H1 (cell line): ENCODE data around the gene ETV7. TPM values are rescaled to one million over a fixed set of nuclear protein-coding genes. Genes with fewer than 3 reads are reported as not detected.

ENCODE experiments used
- CHD7 ChIP-seq: fragments of 300-600 bp; sonication (generic); IDR thresholded peaks from 2 replicates; pipeline ENCODE4 v1.7.1; 2012; ENCODE audit warnings: low read length, moderate library complexity, mild to moderate bottlenecking, inconsistent platforms; ENCODE audit not compliant: insufficient replicate concordance
- JUN ChIP-seq: IDR thresholded peaks from 2 replicates; pipeline ENCODE4 v1.6.1; 2011; ENCODE audit warnings: low read depth, mild to moderate bottlenecking, improper control_type of control experiment, low read length
- KDM4A ChIP-seq: IDR thresholded peaks from one replicate; pipeline ENCODE4 v1.7.1; 2012; ENCODE audit warnings: low read depth, mild to moderate bottlenecking, moderate library complexity, low read length, inconsistent platforms; ENCODE audit not compliant: severe bottlenecking
- MAX ChIP-seq: IDR thresholded peaks from 2 replicates; pipeline ENCODE4 v1.6.1; 2012; ENCODE audit warnings: inconsistent platforms
- RAD21 ChIP-seq, 2 experiments: IDR thresholded peaks in 1 of 2; conservative IDR thresholded peaks in 1 of 2; 2 replicates each; pipeline ENCODE4 v1.6.1; 2011; ENCODE audit warnings: low read depth in 2 of 2, low read length in 2 of 2, improper control_type of control experiment in 1 of 2, inconsistent platforms in 1 of 2, mild to moderate bottlenecking in 1 of 2, moderate library complexity in 1 of 2
- SIX5 ChIP-seq: IDR thresholded peaks from 2 replicates; pipeline ENCODE4 v1.6.1; 2011; ENCODE audit warnings: mild to moderate bottlenecking, low read depth, low read length
- SP4 ChIP-seq: IDR thresholded peaks from 2 replicates; pipeline ENCODE4 v1.6.1; 2012; ENCODE audit warnings: low read length, inconsistent platforms
- TAF1 ChIP-seq: IDR thresholded peaks from 2 replicates; pipeline ENCODE4 v1.6.1; 2011; ENCODE audit warnings: mild to moderate bottlenecking, low read depth, low read length
- YY1 ChIP-seq: IDR thresholded peaks from 2 replicates; pipeline ENCODE4 v1.6.1; 2011; ENCODE audit warnings: low read depth, mild to moderate bottlenecking, low read length
- polyA plus RNA-seq, 7 experiments: library from polyadenylated mRNA; depleted of rRNA in 3 of 7; stranded (reverse) in 5 of 7; unstranded in 2 of 7; fragments of >200 nt in 5 of 7; fragments of 200-250 nt in 2 of 7; gene quantifications; 1 replicate in 5 of 7; 2 replicates in 1 of 7; 4 replicates in 1 of 7; pipeline versions ENCODE4 v1.2.1 to v1.2.3, GENCODE V29; 2011 to 2013; ENCODE audit warnings: missing spikeins in 2 of 7, mixed read lengths in 2 of 7
- total RNA-seq: library from RNA; stranded (reverse); fragmentation: NEBNext Ultra II Directional; extraction: Animal tissue kit (Norgen Biotek cat#: 25700); gene quantifications from 2 replicates; pipeline ENCODE4 v1.2.1, GENCODE V29; 2021

The ETV7 gene
- total and polyA plus RNA-seq, 2 of the 8 experiments (the other 6 are each of a cell fraction or from before 2014, with no cell fraction given) = 0.54 to 2.4 TPM

GRCh38 chr6:36387440-36388303 lies at the start of gene ETV7 (continued):
- no peak for TF ChIP-seq CHD7
- no peak for TF ChIP-seq SIX5
- TF ChIP-seq MAX = peak; percentile 68; the same call in 1 of the 2 replicates
- TF ChIP-seq YY1 = no peak
- no peak for TF ChIP-seq TAF1
- TF ChIP-seq SP4 = no peak
- no peak for TF ChIP-seq JUN
- no peak for TF ChIP-seq RAD21 (IDR thresholded peaks at IDR 0.05 in 1 of 2, conservative IDR thresholded peaks at IDR 0.05 in 1 of 2; ENCODE audit: low read depth in 2 of 2, low read length in 2 of 2)
- peak; percentile 77 for TF ChIP-seq KDM4A
